ENCODE data around the gene NTN1.

GRCh38 chr17:9218064-9218635 lies 196.8 kb downstream of the NTN1 start:
- TF ChIP-seq CTCF (IDR thresholded peaks at IDR 0.05; ENCODE audit: low read length) (no peak), EZH2 (IDR thresholded peaks at IDR 0.05; ENCODE audit: borderline replicate concordance, low read length) (no peak)

Measured in OCI-LY1 (cell line).